ENCODE results near the gene RAB31. TPM values are rescaled to one million over a fixed set of nuclear protein-coding genes. Genes with fewer than 3 reads are reported as not detected.
A peak's percentile ranks its signal among the peaks of the same experiment; 100 is the strongest.

Gene RAB31
- polyA plus RNA-seq, 1 donor from 2014 or later: 16.3 TPM

DNA sequence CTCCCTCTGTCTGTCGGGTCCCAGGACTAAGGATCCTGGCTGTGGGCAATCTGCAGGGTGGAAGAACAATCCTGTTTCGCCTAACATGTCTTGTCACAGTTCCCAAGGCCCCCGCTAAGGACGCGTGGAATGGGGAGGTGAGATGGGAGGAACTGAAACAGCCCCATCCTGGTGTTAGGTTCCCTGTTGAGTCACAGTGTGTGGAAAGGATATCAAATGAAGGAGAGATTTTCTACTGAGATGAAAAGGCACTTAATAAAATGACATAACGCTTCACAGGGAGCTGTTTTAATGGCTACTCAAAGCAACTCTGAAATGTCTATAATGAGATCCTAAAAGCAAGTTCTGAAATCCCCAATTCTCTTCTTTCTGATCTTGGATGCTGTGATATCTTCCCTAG lies 52.5 kb downstream of the RAB31 start:
- no peak overlapping the region for H2AFZ ChIP-seq (ENCODE audit: low read depth, low read length)
- TF ChIP-seq MXI1 (conservative IDR thresholded peaks at IDR 0.05; ENCODE audit: poor library complexity, severe bottlenecking) (no peak), EP300 (conservative IDR thresholded peaks at IDR 0.05; ENCODE audit: poor library complexity, severe bottlenecking) (peak; percentile 67), POLR2AphosphoS5 (IDR thresholded peaks at IDR 0.05) (peak; percentile 62), EZH2 (IDR thresholded peaks at IDR 0.05; ENCODE audit: borderline replicate concordance, insufficient read depth, low read length, poor library complexity, severe bottlenecking) (no peak), TAF1 (IDR thresholded peaks at IDR 0.05; ENCODE audit: low read depth) (no peak), RAD21 (conservative IDR thresholded peaks at IDR 0.05) (no peak), SMC3 (conservative IDR thresholded peaks at IDR 0.05; ENCODE audit: poor library complexity) (no peak)
- TF ChIP-seq, protein P1, sequence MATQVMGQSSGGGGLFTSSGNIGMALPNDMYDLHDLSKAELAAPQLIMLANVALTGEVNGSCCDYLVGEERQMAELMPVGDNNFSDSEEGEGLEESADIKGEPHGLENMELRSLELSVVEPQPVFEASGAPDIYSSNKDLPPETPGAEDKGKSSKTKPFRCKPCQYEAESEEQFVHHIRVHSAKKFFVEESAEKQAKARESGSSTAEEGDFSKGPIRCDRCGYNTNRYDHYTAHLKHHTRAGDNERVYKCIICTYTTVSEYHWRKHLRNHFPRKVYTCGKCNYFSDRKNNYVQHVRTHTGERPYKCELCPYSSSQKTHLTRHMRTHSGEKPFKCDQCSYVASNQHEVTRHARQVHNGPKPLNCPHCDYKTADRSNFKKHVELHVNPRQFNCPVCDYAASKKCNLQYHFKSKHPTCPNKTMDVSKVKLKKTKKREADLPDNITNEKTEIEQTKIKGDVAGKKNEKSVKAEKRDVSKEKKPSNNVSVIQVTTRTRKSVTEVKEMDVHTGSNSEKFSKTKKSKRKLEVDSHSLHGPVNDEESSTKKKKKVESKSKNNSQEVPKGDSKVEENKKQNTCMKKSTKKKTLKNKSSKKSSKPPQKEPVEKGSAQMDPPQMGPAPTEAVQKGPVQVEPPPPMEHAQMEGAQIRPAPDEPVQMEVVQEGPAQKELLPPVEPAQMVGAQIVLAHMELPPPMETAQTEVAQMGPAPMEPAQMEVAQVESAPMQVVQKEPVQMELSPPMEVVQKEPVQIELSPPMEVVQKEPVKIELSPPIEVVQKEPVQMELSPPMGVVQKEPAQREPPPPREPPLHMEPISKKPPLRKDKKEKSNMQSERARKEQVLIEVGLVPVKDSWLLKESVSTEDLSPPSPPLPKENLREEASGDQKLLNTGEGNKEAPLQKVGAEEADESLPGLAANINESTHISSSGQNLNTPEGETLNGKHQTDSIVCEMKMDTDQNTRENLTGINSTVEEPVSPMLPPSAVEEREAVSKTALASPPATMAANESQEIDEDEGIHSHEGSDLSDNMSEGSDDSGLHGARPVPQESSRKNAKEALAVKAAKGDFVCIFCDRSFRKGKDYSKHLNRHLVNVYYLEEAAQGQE (IDR thresholded peaks at IDR 0.05; ENCODE audit: borderline replicate concordance): no peak
- TF ChIP-seq, protein P2, sequence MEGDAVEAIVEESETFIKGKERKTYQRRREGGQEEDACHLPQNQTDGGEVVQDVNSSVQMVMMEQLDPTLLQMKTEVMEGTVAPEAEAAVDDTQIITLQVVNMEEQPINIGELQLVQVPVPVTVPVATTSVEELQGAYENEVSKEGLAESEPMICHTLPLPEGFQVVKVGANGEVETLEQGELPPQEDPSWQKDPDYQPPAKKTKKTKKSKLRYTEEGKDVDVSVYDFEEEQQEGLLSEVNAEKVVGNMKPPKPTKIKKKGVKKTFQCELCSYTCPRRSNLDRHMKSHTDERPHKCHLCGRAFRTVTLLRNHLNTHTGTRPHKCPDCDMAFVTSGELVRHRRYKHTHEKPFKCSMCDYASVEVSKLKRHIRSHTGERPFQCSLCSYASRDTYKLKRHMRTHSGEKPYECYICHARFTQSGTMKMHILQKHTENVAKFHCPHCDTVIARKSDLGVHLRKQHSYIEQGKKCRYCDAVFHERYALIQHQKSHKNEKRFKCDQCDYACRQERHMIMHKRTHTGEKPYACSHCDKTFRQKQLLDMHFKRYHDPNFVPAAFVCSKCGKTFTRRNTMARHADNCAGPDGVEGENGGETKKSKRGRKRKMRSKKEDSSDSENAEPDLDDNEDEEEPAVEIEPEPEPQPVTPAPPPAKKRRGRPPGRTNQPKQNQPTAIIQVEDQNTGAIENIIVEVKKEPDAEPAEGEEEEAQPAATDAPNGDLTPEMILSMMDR (IDR thresholded peaks at IDR 0.05; ENCODE audit: poor library complexity, severe bottlenecking): no peak
- H3K4me3 ChIP-seq (ENCODE audit: low read length): peak overlapping the region; percentile 28
- H3K79me2 ChIP-seq (replicated peaks; ENCODE audit: insufficient read depth, low read length): peaks cover 3% of the 10 kb centered on the region
- no peaks in the 10 kb centered on the region for H3K36me3 ChIP-seq (ENCODE audit: insufficient read depth, low read length)
- no peak overlapping the region for H3K4me2 ChIP-seq (ENCODE audit: low read length)
- no peaks in the 10 kb centered on the region for H3K27me3 ChIP-seq (ENCODE audit: insufficient read depth, low read depth, low read length)
- no peaks in the 10 kb centered on the region for H3K9me2 ChIP-seq (ENCODE audit: insufficient read depth, low read length)
- no peaks in the 10 kb centered on the region for H3K9me3 ChIP-seq (ENCODE audit: low read length)
- H3F3A ChIP-seq (ENCODE audit: insufficient read depth, low read length, poor library complexity, severe bottlenecking): no peaks in the 10 kb centered on the region
- peak overlapping the region; percentile 7 for H3K9ac ChIP-seq (ENCODE audit: low read length)
- no peaks in the 10 kb centered on the region for H4K20me1 ChIP-seq (ENCODE audit: insufficient read depth)
- H3K27ac ChIP-seq (ENCODE audit: low read length): peak overlapping the region; percentile 73

DNA sequence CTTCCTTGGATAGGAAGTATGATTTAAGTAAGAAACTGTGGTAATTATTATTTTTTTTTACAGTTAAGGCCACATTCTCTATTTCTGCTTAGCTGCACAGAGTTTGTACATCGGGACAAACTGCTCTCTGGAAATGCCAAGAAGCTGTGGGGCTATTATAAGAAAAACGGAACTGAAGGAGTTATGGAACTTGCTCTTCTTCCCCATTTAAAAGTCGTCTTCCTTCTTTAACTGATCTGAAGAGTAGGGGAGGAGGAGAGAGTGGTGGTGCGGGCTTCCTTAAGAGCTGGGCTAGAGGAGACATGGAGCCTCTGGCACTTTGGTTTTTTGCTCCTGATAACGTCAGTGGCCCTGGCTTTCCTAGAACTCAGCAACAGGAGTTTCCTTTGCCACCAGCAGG lies 54.4 kb downstream of the RAB31 start:
- H4K20me1 ChIP-seq (ENCODE audit: insufficient read depth): no peaks in the 10 kb centered on the region
- peaks cover 3% of the 10 kb centered on the region for H3K79me2 ChIP-seq (replicated peaks; ENCODE audit: insufficient read depth, low read length)
- no peak overlapping the region for H3K27ac ChIP-seq (ENCODE audit: low read length)

DNA sequence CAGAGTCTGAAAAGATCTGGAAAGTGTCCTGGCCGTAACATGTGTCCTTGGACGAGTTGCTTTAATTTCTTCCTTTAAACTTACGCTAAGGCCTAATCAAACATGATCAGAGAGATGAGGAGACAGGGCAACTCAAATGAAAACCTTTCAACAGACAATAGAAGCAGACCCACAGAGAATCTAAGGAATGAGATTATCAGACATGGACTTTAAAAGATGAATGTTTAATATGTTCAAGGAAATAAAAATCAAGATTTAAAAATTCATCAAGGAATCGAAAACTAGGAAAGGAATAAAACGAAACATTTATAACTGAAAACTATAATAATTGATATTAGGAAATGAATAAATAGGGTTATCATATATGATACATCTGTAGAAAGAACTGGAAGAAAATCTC lies 55.1 kb downstream of the RAB31 start:
- Histone ChIP-seq H3K4me3 (ENCODE audit: low read length) (no peak overlapping the region), H2AFZ (ENCODE audit: low read depth, low read length) (no peak overlapping the region), H3K36me3 (ENCODE audit: insufficient read depth, low read length) (no peaks in the 10 kb centered on the region), H3K27ac (ENCODE audit: low read length) (no peak overlapping the region), H4K20me1 (ENCODE audit: insufficient read depth) (no peaks in the 10 kb centered on the region), H3K9me3 (ENCODE audit: low read length) (no peaks in the 10 kb centered on the region), H3K79me2 (replicated peaks; ENCODE audit: insufficient read depth, low read length) (peaks cover 3% of the 10 kb centered on the region), H3K4me2 (ENCODE audit: low read length) (no peak overlapping the region), H3K27me3 (ENCODE audit: insufficient read depth, low read depth, low read length) (no peaks in the 10 kb centered on the region), H3K9ac (ENCODE audit: low read length) (no peak overlapping the region), H3K9me2 (ENCODE audit: insufficient read depth, low read length) (no peaks in the 10 kb centered on the region), H3F3A (ENCODE audit: insufficient read depth, low read length, poor library complexity, severe bottlenecking) (no peaks in the 10 kb centered on the region)
- TF ChIP-seq EP300 (conservative IDR thresholded peaks at IDR 0.05; ENCODE audit: poor library complexity, severe bottlenecking): no peak
- TF ChIP-seq MXI1 (conservative IDR thresholded peaks at IDR 0.05; ENCODE audit: poor library complexity, severe bottlenecking): no peak
- no peak for TF ChIP-seq EZH2 (IDR thresholded peaks at IDR 0.05; ENCODE audit: borderline replicate concordance, insufficient read depth, low read length, poor library complexity, severe bottlenecking)
- TF ChIP-seq, protein P2 (IDR thresholded peaks at IDR 0.05; ENCODE audit: poor library complexity, severe bottlenecking): no peak
- no peak for TF ChIP-seq RAD21 (conservative IDR thresholded peaks at IDR 0.05)
- TF ChIP-seq TAF1 (IDR thresholded peaks at IDR 0.05; ENCODE audit: low read depth): no peak
- no peak for TF ChIP-seq SMC3 (conservative IDR thresholded peaks at IDR 0.05; ENCODE audit: poor library complexity)
- TF ChIP-seq, protein P1 (IDR thresholded peaks at IDR 0.05; ENCODE audit: borderline replicate concordance): no peak
- TF ChIP-seq POLR2AphosphoS5 (IDR thresholded peaks at IDR 0.05): no peak

More for the DNA sequence above, 54.4 kb downstream of the RAB31 start:
- H3K9me2 ChIP-seq (ENCODE audit: insufficient read depth, low read length): no peaks in the 10 kb centered on the region
- no peaks in the 10 kb centered on the region for H3K36me3 ChIP-seq (ENCODE audit: insufficient read depth, low read length)
- H3F3A ChIP-seq (ENCODE audit: insufficient read depth, low read length, poor library complexity, severe bottlenecking): no peaks in the 10 kb centered on the region
- H3K9ac ChIP-seq (ENCODE audit: low read length): no peak overlapping the region
- TF ChIP-seq POLR2AphosphoS5 (IDR thresholded peaks at IDR 0.05): no peak
- H2AFZ ChIP-seq (ENCODE audit: low read depth, low read length): no peak overlapping the region
- no peaks in the 10 kb centered on the region for H3K27me3 ChIP-seq (ENCODE audit: insufficient read depth, low read depth, low read length)
- no peak overlapping the region for H3K4me3 ChIP-seq (ENCODE audit: low read length)
- H3K4me2 ChIP-seq (ENCODE audit: low read length): no peak overlapping the region
- H3K9me3 ChIP-seq (ENCODE audit: low read length): no peaks in the 10 kb centered on the region

Data from neural cell (in vitro differentiated cells).